Panc1 (cell line): ENCODE results near the gene SEPTIN2. TPM values are rescaled to one million over a fixed set of nuclear protein-coding genes. Genes with fewer than 3 reads are reported as not detected.

Experiments used
- ATAC-seq: fragments of 200-7000 bp; cut with Tn5 transposase; 2 replicates; pipeline ENCODE4 v1.9.1; 2020; ENCODE audit warnings: mild to moderate bottlenecking, moderate library complexity
- BruUV-seq: library from RNA; stranded (reverse); fragments of 400-500 nt; replicated peaks from 2 replicates; lab custom pipeline; 2021; lab: Mats Ljungman, UMichigan
- CTCF ChIA-PET: fragments of 300-600 bp; sonication (Branson Sonifier 250); formaldehyde crosslinking; loops from one replicate; lab custom pipeline; 2022; ENCODE audit warnings: antibody characterized with exemption; lab: Charles Lee
- POLR2A ChIA-PET: fragments of 300-600 bp; sonication (Branson Sonifier 250); formaldehyde crosslinking; loops from one replicate; lab custom pipeline; 2022; ENCODE audit warnings: antibody characterized with exemption; lab: Charles Lee
- DNase-seq: peaks from one replicate; pipeline ENCODE4 v3.0.0-alpha.2; 2010; ENCODE audit warnings: low read depth, low spot score
- H3K27ac ChIP-seq: 2 replicates; pipeline ENCODE4 v1.5.1; 2011; ENCODE audit warnings: mild to moderate bottlenecking, low read length, inconsistent platforms
- H3K27me3 ChIP-seq: fragments of 200-500 bp; sonication (Bioruptor generic); 2 replicates; pipeline ENCODE4 v1.6.0; 2014; ENCODE audit warnings: low read length, inconsistent platforms; ENCODE audit not compliant: control insufficient read depth, insufficient read depth
- H3K36me3 ChIP-seq: fragments of 200-500 bp; sonication (Bioruptor generic); 2 replicates; pipeline ENCODE4 v1.5.1; 2014; ENCODE audit warnings: inconsistent platforms, mild to moderate bottlenecking, low read length, moderate library complexity; ENCODE audit not compliant: control insufficient read depth, insufficient read depth
- H3K4me1 ChIP-seq: 2 replicates; pipeline ENCODE4 v1.5.1; 2011; ENCODE audit warnings: inconsistent platforms, mild to moderate bottlenecking, low read length, moderate library complexity; ENCODE audit not compliant: control insufficient read depth, insufficient read depth
- H3K4me3 ChIP-seq, 2 experiments: 2 replicates each; pipeline ENCODE4 v1.5.1; 2011 to 2012; ENCODE audit warnings: low read depth in 2 of 2, low read length in 2 of 2, mild to moderate bottlenecking in 2 of 2, inconsistent platforms in 1 of 2, moderate library complexity in 1 of 2
- H3K9me3 ChIP-seq: fragments of 200-500 bp; sonication (Bioruptor generic); 2 replicates; pipeline ENCODE4 v1.5.1; 2014; ENCODE audit warnings: low read depth, mild to moderate bottlenecking, inconsistent platforms, low read length, moderate library complexity; ENCODE audit not compliant: control insufficient read depth, insufficient read depth
- POLR2AphosphoS5 ChIP-seq: IDR thresholded peaks from 2 replicates; pipeline ENCODE4 v1.6.1; 2012; ENCODE audit warnings: mild to moderate bottlenecking, low read depth, low read length, moderate library complexity
- REST ChIP-seq, 2 experiments: IDR thresholded peaks; 2 replicates each; pipeline ENCODE4 v1.6.1; 2011 to 2012; ENCODE audit warnings: low read depth in 2 of 2, control low read depth in 1 of 2, low read length in 1 of 2, mild to moderate bottlenecking in 1 of 2, moderate library complexity in 1 of 2; ENCODE audit not compliant: insufficient read depth in 1 of 2
- SIN3A ChIP-seq: IDR thresholded peaks from 2 replicates; pipeline ENCODE4 v1.6.1; 2012; ENCODE audit warnings: low read depth, mild to moderate bottlenecking, low read length, moderate library complexity, borderline replicate concordance; ENCODE audit not compliant: insufficient read depth
- TCF7L2 ChIP-seq: IDR thresholded peaks from 2 replicates; pipeline ENCODE4 v1.6.1; 2011; ENCODE audit warnings: mild to moderate bottlenecking, low read depth, low read length, inconsistent platforms
- in situ Hi-C: cut with HindIII; loops from 2 replicates; pipeline ENCODE4 v1.10.0; 2016; ENCODE audit warnings: low sequenced_read_pairs, low pct_unique_long_range_greater_than_20kb
- intact Hi-C: fragments of 100-400 bp; cut with micrococcal nuclease; formaldehyde crosslinking; loops from one replicate; pipeline ENCODE4 v1.10.0; 2022; ENCODE audit not compliant: unreplicated experiment
- total RNA-seq: library from RNA; stranded (reverse); gene quantifications from one replicate; pipeline ENCODE4 v1.2.1, GENCODE V29; 2021; ENCODE audit not compliant: unreplicated experiment
- TF ChIP-seq, protein P1 (sequence below): fragments of 450-650 bp; IDR thresholded peaks from 2 replicates; pipeline ENCODE4 v1.5.1; 2017; ENCODE audit warnings: mild to moderate bottlenecking

Gene SEPTIN2
- total RNA-seq, 1 experiment from 2014 or later: 303 TPM

- ATAC-seq (peak; percentile 46), DNase-seq (no peak)
- intact Hi-C loops: no loop called here
- Histone ChIP-seq H3K4me1 (peaks cover 14% of the 10 kb centered on the region), H3K27ac (peak overlapping the region; percentile 56; the same call in 1 of the 2 replicates), H3K27me3 (no peaks in the 10 kb centered on the region), H3K4me3 (no peak overlapping the region), H3K9me3 (0 out of 2 replicates have a peak, but pooled peaks cover 3% of the 10 kb centered on the region), H3K36me3 (no peaks in the 10 kb centered on the region)
- in situ Hi-C loops: no loop called here
- BruUV-seq: no TSS peak
- no peak for TF ChIP-seq POLR2AphosphoS5
- TF ChIP-seq REST (IDR thresholded peaks at IDR 0.05; ENCODE audit: insufficient read depth in 1 of 2, low read depth in 2 of 2, low read length in 1 of 2): no peak
- ChIA-PET POLR2A (no interaction called here), CTCF (no interaction called here)
Observed at GRCh38 chr2:241279828-241280227, 35.9 kb upstream of the SEPTIN2 start.

GRCh38 chr2:241280291-241280690, 35.4 kb upstream of the SEPTIN2 start:
- Histone ChIP-seq H3K27ac (no peak overlapping the region; the same call in 1 of the 2 replicates), H3K9me3 (0 out of 2 replicates have a peak, but pooled peaks cover 3% of the 10 kb centered on the region), H3K4me3 (no peak overlapping the region), H3K4me1 (peaks cover 15% of the 10 kb centered on the region; the same call in 1 of the 2 replicates), H3K36me3 (no peaks in the 10 kb centered on the region), H3K27me3 (no peaks in the 10 kb centered on the region)
- in situ Hi-C loops: no loop called here
- POLR2A ChIA-PET: no interaction called here
- no peak for ATAC-seq
- TF ChIP-seq REST (IDR thresholded peaks at IDR 0.05; ENCODE audit: insufficient read depth in 1 of 2, low read depth in 2 of 2, low read length in 1 of 2): no peak
- no peak for TF ChIP-seq TCF7L2
- TF ChIP-seq, protein P1, sequence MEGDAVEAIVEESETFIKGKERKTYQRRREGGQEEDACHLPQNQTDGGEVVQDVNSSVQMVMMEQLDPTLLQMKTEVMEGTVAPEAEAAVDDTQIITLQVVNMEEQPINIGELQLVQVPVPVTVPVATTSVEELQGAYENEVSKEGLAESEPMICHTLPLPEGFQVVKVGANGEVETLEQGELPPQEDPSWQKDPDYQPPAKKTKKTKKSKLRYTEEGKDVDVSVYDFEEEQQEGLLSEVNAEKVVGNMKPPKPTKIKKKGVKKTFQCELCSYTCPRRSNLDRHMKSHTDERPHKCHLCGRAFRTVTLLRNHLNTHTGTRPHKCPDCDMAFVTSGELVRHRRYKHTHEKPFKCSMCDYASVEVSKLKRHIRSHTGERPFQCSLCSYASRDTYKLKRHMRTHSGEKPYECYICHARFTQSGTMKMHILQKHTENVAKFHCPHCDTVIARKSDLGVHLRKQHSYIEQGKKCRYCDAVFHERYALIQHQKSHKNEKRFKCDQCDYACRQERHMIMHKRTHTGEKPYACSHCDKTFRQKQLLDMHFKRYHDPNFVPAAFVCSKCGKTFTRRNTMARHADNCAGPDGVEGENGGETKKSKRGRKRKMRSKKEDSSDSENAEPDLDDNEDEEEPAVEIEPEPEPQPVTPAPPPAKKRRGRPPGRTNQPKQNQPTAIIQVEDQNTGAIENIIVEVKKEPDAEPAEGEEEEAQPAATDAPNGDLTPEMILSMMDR: no peak
- TF ChIP-seq SIN3A: no peak
- TF ChIP-seq POLR2AphosphoS5: no peak
- intact Hi-C loops: no loop called here
- DNase-seq: no peak
- CTCF ChIA-PET: no interaction called here
- BruUV-seq: no TSS peak
